Thoracic aorta (tissue), 2 donors: ENCODE data around the gene CDK18. TPM values are rescaled to one million over a fixed set of nuclear protein-coding genes. Genes with fewer than 3 reads are reported as not detected.

Experiments
- ATAC-seq: fragments of 150-250 bp; one replicate; pipeline ENCODE4 v1.8.0; 2017; ENCODE audit warnings: low read depth; ENCODE audit not compliant: insufficient number of reproducible peaks, low FRiP score
- DNase-seq: peaks from one replicate; pipeline ENCODE4 v3.0.0-alpha.2; 2020; ENCODE audit warnings: low spot score
- H3K27ac ChIP-seq, 2 donors: fragments of 200-600 bp; sonication (generic); 1 replicate in 1 of 2; 2 replicates in 1 of 2; pipeline ENCODE4 v1.5.1; 2016; ENCODE audit warnings: mild to moderate bottlenecking in 2 of 2, moderate library complexity in 2 of 2
- H3K27me3 ChIP-seq: fragments of 200-600 bp; sonication (generic); replicated peaks from 2 replicates; pipeline ENCODE4 v1.6.0; 2016; ENCODE audit warnings: mild to moderate bottlenecking; ENCODE audit not compliant: insufficient read depth
- H3K36me3 ChIP-seq: fragments of 200-600 bp; sonication (generic); one replicate; pipeline ENCODE4 v1.5.1; 2016
- H3K4me1 ChIP-seq, 2 donors: fragments of 200-600 bp; sonication (generic); 1 replicate in 1 of 2; 2 replicates in 1 of 2; pipeline versions ENCODE4 v1.5.1 to v1.6.0; 2016; ENCODE audit warnings: low read depth in 2 of 2, mild to moderate bottlenecking in 1 of 2; ENCODE audit not compliant: control insufficient read depth in 1 of 2
- H3K4me3 ChIP-seq: fragments of 200-600 bp; sonication (generic); 2 replicates; pipeline ENCODE4 v1.5.1; 2016; ENCODE audit warnings: mild to moderate bottlenecking
- H3K9me3 ChIP-seq: fragments of 200-600 bp; sonication (generic); 2 replicates; pipeline ENCODE4 v1.5.1; 2016
- CTCF ChIP-seq: fragments of 200-600 bp; sonication (generic); IDR thresholded peaks from one replicate; pipeline ENCODE4 v1.5.1; 2019; ENCODE audit warnings: antibody characterized with exemption
- total RNA-seq, 2 donors: library from RNA; depleted of rRNA; stranded (reverse); fragments of >200 nt; gene quantifications; one replicate each; pipeline versions ENCODE4 v1.1.0 to v1.2.3, GENCODE V29; 2016

Gene CDK18
- total RNA-seq, 2 donors from 2014 or later = 18.6 to 35.2 TPM

GRCh38 chr1:205582046-205582445 lies 77.6 kb downstream of the CDK18 start:
- no peaks in the 10 kb centered on the region for H3K9me3 ChIP-seq
- H3K27me3 ChIP-seq = no peaks in the 10 kb centered on the region
- H3K36me3 ChIP-seq = no peaks in the 10 kb centered on the region
- no peak for TF ChIP-seq CTCF
- H3K4me3 ChIP-seq = no peak overlapping the region
- ATAC-seq (no peak), DNase-seq (no peak)
- no peaks in the 10 kb centered on the region for H3K4me1 ChIP-seq
- H3K27ac ChIP-seq = no peak overlapping the region

Other genes with a start within 250 kb of the CDK18 start
- 1 to 10 TPM in 1 of 2 donors, under 1 TPM in 1; 0.78 to 1.5 TPM for gene NUAK2, start 182.9 kb upstream of the CDK18 start, total RNA-seq
- not detected for gene KLHDC8A, start 147.7 kb upstream of the CDK18 start, total RNA-seq
- gene LEMD1, start 82.6 kb upstream of the CDK18 start, total RNA-seq = not detected
- not detected for gene BLACAT1, start 48.6 kb upstream of the CDK18 start, total RNA-seq
- gene ELK4, start 127.3 kb downstream of the CDK18 start, total RNA-seq = 10 to 100 TPM; 20.2 to 34.4 TPM
- 1 to 10 TPM; 5.3 to 8.3 TPM for gene SLC45A3, start 175.8 kb downstream of the CDK18 start, total RNA-seq
- 100 to 1,000 TPM in 1 of 2 donors, 10 to 100 TPM in 1; 80.6 to 116 TPM for gene NUCKS1, start 245.5 kb downstream of the CDK18 start, total RNA-seq